HCT116 (cell line): ENCODE measurements around the gene PKHD1.

ENCODE experiments used
- EGR1 ChIP-seq: IDR thresholded peaks from 2 replicates; pipeline ENCODE4 v1.6.1; 2012; ENCODE audit warnings: low read depth
- POLR2A ChIP-seq: IDR thresholded peaks from 2 replicates; pipeline ENCODE4 v1.7.0; 2011; ENCODE audit warnings: borderline replicate concordance; ENCODE audit not compliant: insufficient read depth, insufficient read length; ENCODE audit errors: extremely low read depth
- POLR2AphosphoS5 ChIP-seq: IDR thresholded peaks from 2 replicates; pipeline ENCODE4 v1.6.1; 2011; ENCODE audit warnings: mild to moderate bottlenecking, low read depth, low read length, moderate library complexity
- SP1 ChIP-seq: IDR thresholded peaks from 2 replicates; pipeline ENCODE4 v1.6.1; 2012; ENCODE audit warnings: low read depth
- TF ChIP-seq, protein P1 (sequence below), 3 experiments: fragments of 200-600 bp in 1 of 3; sonication (generic) in 1 of 3; IDR thresholded peaks in 2 of 3; conservative IDR thresholded peaks in 1 of 3; 2 replicates each; pipeline ENCODE4 v1.5.1; 2012 to 2017; ENCODE audit warnings: low read depth in 2 of 3, low read length in 2 of 3, antibody characterized with exemption in 1 of 3, borderline replicate concordance in 1 of 3, control low read depth in 1 of 3, mild to moderate bottlenecking in 1 of 3, mixed read lengths in 1 of 3, mixed run types in 1 of 3, moderate library complexity in 1 of 3; ENCODE audit not compliant: insufficient read depth in 1 of 3
- TF ChIP-seq, protein P2 (sequence below): IDR thresholded peaks from 2 replicates; pipeline ENCODE4 v1.6.1; 2012

DNA sequence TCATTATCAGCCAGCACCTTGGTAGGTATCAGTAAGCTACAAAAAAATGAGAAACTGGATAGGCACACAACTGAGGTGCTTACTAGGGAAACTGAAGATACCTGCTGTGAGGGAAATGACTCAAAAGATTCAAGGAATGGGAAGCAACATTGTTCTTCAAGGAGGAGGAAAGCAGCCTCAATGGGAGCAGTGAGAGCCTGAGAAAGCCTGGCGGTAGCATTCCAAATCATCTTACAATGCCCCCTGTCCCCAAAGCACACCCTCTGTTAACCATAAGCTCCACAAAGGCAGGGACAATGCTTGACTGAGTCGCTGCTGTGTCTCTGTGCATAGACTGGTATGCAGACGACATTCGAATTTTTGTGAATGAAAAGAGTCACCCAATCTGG is 10.6 kb downstream of the PKHD1 start:
- TF ChIP-seq POLR2A (no peak), POLR2AphosphoS5 (no peak), SP1 (no peak), EGR1 (no peak)
- TF ChIP-seq, protein P1, sequence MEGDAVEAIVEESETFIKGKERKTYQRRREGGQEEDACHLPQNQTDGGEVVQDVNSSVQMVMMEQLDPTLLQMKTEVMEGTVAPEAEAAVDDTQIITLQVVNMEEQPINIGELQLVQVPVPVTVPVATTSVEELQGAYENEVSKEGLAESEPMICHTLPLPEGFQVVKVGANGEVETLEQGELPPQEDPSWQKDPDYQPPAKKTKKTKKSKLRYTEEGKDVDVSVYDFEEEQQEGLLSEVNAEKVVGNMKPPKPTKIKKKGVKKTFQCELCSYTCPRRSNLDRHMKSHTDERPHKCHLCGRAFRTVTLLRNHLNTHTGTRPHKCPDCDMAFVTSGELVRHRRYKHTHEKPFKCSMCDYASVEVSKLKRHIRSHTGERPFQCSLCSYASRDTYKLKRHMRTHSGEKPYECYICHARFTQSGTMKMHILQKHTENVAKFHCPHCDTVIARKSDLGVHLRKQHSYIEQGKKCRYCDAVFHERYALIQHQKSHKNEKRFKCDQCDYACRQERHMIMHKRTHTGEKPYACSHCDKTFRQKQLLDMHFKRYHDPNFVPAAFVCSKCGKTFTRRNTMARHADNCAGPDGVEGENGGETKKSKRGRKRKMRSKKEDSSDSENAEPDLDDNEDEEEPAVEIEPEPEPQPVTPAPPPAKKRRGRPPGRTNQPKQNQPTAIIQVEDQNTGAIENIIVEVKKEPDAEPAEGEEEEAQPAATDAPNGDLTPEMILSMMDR (IDR thresholded peaks at IDR 0.05 in 2 of 3, conservative IDR thresholded peaks at IDR 0.05 in 1 of 3; ENCODE audit: borderline replicate concordance in 1 of 3, insufficient read depth in 1 of 3, low read depth in 2 of 3, low read length in 2 of 3): no peak
- TF ChIP-seq, protein P2, sequence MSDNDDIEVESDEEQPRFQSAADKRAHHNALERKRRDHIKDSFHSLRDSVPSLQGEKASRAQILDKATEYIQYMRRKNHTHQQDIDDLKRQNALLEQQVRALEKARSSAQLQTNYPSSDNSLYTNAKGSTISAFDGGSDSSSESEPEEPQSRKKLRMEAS: no peak
